BJ (cell line): Measurements from ENCODE around the gene KIF1B. TPM values are rescaled to one million over a fixed set of nuclear protein-coding genes. Genes with fewer than 3 reads are reported as not detected.
"Not testable (repeated sequence)": the region's sequence is repeated elsewhere in the genome, so short reads cannot be mapped to it uniquely, and the experiment has no call there.

Experiments used
- CTCF ChIA-PET: fragments of 350-600 bp; formaldehyde crosslinking; extraction: SDS; loops from one replicate; lab custom pipeline; 2021; ENCODE audit warnings: antibody characterized with exemption, inconsistent platforms; lab: Yijun Ruan, JAX
- POLR2A ChIA-PET: fragments of 300-600 bp; sonication (Branson Sonifier 250); formaldehyde crosslinking; extraction: SDS; loops from one replicate; lab custom pipeline; 2021; ENCODE audit warnings: antibody characterized with exemption; lab: Charles Lee
- DNase-seq: peaks from one replicate; pipeline ENCODE4 v3.0.0-alpha.2; 2011; ENCODE audit warnings: low read depth
- H3K27me3 ChIP-seq: 2 replicates; pipeline ENCODE4 v1.6.0; 2011; ENCODE audit warnings: low read length; ENCODE audit not compliant: control insufficient read depth, insufficient read depth
- H3K36me3 ChIP-seq: 2 replicates; pipeline ENCODE4 v1.5.1; 2011; ENCODE audit warnings: low read length; ENCODE audit not compliant: control insufficient read depth, insufficient read depth
- H3K4me3 ChIP-seq: 2 replicates; pipeline ENCODE4 v1.5.1; 2011; ENCODE audit warnings: low read depth, mild to moderate bottlenecking, control low read depth, low read length
- polyA plus RNA-seq: library from polyadenylated mRNA; depleted of rRNA; stranded (reverse); fragments of >200 nt; gene quantifications from 2 replicates; pipeline ENCODE4 v1.2.3, GENCODE V29; 2011
- TF ChIP-seq, protein P1 (sequence below): IDR thresholded peaks from 2 replicates; pipeline ENCODE4 v1.5.1; 2011; ENCODE audit warnings: low read depth, mild to moderate bottlenecking, control low read depth, inconsistent platforms, low read length, moderate library complexity; ENCODE audit not compliant: insufficient read depth

The KIF1B gene
- polyA plus RNA-seq, 1 experiment: 11.8 TPM

DNA sequence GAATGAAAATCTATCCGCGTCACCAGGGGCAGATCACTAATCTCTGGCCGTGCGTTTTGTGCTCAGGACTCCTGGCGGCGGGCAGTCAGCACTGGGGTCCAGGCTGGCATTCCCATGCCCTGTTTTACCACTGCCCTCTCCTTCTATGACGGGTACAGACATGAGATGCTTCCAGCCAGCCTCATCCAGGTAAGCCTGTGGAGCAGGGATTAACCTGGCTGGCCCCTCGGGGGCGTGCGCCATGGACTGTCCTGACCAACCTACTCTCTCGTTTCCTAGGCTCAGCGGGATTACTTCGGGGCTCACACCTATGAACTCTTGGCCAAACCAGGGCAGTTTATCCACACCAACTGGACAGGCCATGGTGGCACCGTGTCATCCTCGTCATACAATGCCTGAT, 209.0 kb downstream of the KIF1B start:
- TF ChIP-seq, protein P1, sequence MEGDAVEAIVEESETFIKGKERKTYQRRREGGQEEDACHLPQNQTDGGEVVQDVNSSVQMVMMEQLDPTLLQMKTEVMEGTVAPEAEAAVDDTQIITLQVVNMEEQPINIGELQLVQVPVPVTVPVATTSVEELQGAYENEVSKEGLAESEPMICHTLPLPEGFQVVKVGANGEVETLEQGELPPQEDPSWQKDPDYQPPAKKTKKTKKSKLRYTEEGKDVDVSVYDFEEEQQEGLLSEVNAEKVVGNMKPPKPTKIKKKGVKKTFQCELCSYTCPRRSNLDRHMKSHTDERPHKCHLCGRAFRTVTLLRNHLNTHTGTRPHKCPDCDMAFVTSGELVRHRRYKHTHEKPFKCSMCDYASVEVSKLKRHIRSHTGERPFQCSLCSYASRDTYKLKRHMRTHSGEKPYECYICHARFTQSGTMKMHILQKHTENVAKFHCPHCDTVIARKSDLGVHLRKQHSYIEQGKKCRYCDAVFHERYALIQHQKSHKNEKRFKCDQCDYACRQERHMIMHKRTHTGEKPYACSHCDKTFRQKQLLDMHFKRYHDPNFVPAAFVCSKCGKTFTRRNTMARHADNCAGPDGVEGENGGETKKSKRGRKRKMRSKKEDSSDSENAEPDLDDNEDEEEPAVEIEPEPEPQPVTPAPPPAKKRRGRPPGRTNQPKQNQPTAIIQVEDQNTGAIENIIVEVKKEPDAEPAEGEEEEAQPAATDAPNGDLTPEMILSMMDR: no peak
- H3K27me3 ChIP-seq: no peaks in the 10 kb centered on the region
- no peak for DNase-seq
- H3K36me3 ChIP-seq: peaks cover 14% of the 10 kb centered on the region
- CTCF ChIA-PET: no interaction called here
- POLR2A ChIA-PET: no interaction called here
- no peak overlapping the region for H3K4me3 ChIP-seq

DNA sequence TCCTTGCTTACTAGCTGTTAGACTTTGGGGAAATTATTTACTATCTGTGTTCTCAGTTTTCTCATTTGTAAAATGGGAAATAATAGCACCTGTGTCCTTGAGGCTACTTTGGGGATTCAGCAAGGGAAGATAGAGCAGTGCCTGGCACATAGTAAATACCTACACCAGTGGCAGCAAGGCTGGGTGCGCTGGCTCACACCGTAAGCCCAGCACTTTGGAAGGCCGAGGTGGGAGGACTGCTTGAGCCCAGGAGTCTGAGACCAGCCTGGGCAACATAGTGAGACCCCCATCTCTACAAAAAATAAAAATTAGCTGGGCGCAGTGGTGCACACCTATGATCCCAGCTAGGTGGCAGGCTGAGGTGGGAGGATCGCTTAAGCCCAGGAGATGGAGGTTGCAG, 211.3 kb downstream of the KIF1B start:
- POLR2A ChIA-PET: no interaction called here
- H3K36me3 ChIP-seq: peaks cover 12% of the 10 kb centered on the region

DNA sequence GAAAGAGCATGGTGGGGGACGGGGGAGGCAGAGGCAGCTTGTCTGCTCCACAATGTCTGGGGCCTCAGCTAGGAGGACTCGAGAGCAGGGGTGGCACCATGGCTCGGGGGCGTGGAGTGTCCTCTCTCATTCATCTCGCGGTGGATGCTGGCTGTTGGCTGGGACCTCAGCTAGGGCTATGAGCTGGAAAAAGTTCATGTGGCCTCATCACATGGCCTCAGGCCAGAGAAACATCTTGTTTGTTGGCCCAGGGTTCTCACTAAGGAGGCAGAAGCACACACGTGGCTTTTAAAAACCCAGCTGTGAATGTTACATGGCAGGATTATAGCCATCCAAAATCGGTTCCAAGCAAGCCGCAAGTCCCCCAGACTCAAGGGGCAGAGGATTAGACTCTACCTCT, 213.7 kb downstream of the KIF1B start:
- no peak for DNase-seq
- ChIA-PET POLR2A (no interaction called here), CTCF (interaction anchor here (0.8 to 1.6 kb wide), 6 partner anchors 15 to 214 kb away, joined by 3 to 11 read pairs (median 4); partner anchors contain the start of gene KIF1B)

More for the DNA sequence above, 211.3 kb downstream of the KIF1B start:
- Histone ChIP-seq H3K27me3 (no peaks in the 10 kb centered on the region), H3K4me3 (no peak overlapping the region)
- CTCF ChIA-PET: no interaction called here
- no peak for DNase-seq
- TF ChIP-seq, protein P1: no peak

GRCh38 chr1:10424651-10425050, 214.3 kb downstream of the KIF1B start:
- POLR2A ChIA-PET: no interaction called here
- H3K4me3 ChIP-seq: no peak overlapping the region
- CTCF ChIA-PET: interaction anchor here (0.8 to 1.6 kb wide), 5 partner anchors 41 to 215 kb away, joined by 3 to 11 read pairs (median 5); partner anchors contain the start of gene KIF1B
- TF ChIP-seq, protein P1: no peak
- no peaks in the 10 kb centered on the region for H3K27me3 ChIP-seq
- H3K36me3 ChIP-seq: peaks cover 2% of the 10 kb centered on the region; the same call in 1 of the 2 replicates
- DNase-seq: no peak

More for the DNA sequence above, 213.7 kb downstream of the KIF1B start:
- peaks cover 7% of the 10 kb centered on the region for H3K36me3 ChIP-seq
- no peak overlapping the region for H3K4me3 ChIP-seq
- H3K27me3 ChIP-seq: no peaks in the 10 kb centered on the region
- TF ChIP-seq, protein P1: peak; percentile 33; the same call in 1 of the 2 replicates

DNA sequence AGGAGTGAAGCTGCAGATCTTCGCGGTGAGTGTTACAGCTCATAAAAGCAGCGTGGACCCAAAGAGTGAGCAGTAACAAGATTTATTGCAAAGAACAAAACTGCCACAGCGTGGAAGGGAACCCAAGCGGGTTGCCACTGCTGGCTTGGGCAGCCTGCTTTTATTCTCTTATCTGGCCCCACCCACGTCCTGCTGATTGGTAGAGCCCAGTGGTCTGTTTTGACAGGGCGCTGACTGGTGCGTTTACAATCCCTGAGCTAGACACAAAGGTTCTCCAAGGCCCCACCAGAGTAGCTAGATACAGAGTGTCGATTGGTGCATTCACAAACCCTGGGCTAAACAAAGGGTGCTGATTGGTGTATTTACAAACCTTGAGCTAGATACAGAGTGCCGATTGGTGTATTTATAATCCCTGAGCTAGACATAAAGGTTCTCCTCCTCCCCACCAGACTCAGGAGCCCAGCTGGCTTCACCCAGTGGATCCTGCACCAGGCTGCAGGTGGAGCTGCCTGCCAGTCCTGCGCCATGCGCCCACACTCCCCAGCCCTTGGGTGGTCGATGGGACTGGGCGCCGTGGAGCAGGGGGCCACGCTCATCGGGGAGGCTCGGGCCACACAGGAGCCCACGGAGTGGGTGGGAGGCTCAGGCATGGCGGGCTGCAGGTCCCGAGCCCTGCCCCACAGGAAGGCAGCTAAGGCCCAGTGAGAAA, 215.6 kb downstream of the KIF1B start:
- CTCF ChIA-PET: interaction anchor here (1.0 to 1.2 kb wide), 3 partner anchors 48 to 552 kb away, joined by 3 to 4 read pairs (median 3); no protein-coding TSS in a partner anchor
- H3K36me3 ChIP-seq, H3K4me3 ChIP-seq, POLR2A ChIA-PET, H3K27me3 ChIP-seq, DNase-seq: not testable (repeated sequence)

GRCh38 chr1:10426535-10426848, 216.1 kb downstream of the KIF1B start:
- H3K4me3 ChIP-seq, H3K36me3 ChIP-seq, DNase-seq, H3K27me3 ChIP-seq, POLR2A ChIA-PET: not testable (repeated sequence)
- CTCF ChIA-PET: interaction anchor here (1.0 to 1.1 kb wide), 2 partner anchors 50 to 552 kb away, joined by 3 read pairs; no protein-coding TSS in a partner anchor
